ENCODE measurements around the gene SLC6A11.

SLC6A11 gene

DNA sequence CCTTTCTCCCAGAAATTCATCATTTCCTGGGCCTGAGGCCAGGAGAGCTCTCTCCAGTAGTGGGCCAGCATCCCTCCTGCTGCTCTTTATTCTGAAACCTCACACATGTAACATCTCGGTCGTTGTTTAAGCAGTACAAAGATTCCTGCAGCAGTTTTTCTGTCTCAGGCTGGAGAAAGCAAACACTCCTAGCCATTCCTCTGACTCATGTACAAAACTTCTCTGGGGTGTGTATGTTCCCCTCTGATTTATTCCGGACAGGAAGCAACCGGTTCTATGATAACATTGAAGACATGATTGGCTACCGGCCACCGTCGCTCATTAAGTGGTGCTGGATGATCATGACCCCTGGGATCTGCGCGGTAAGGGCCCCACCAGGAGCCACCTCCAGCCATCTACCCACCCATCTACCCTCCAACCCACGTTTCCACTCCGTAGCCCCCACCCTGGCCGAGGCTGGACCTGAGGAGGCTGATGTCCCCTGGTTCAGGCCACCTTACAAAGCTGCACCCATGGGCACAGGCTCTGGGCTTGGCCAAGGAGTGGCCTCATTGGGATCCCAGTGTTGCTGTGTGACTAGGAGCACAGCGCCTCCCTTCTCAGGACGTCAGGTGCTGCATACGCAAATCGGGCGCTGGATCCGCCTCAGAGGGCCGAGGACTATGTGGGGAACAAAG, 117.9 kb downstream of the SLC6A11 start:
- no peak for DNase-seq

DNA sequence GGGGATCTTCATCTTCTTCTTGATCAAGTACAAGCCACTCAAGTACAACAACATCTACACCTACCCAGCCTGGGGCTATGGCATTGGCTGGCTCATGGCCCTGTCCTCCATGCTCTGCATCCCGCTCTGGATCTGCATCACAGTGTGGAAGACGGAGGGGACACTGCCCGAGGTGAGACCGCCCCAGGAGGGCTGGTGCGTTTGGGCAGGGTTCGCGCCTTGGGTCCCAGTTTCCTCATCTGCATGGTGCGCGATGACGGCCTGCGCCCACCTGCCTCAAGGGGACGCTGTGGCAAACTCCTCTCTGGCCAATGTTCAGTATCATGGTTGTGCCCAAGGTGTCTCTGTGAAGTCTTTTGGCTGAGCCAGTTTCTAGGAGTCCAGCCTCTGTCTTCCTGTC, 119.0 kb downstream of the SLC6A11 start:
- DNase-seq, result no peak

DNA sequence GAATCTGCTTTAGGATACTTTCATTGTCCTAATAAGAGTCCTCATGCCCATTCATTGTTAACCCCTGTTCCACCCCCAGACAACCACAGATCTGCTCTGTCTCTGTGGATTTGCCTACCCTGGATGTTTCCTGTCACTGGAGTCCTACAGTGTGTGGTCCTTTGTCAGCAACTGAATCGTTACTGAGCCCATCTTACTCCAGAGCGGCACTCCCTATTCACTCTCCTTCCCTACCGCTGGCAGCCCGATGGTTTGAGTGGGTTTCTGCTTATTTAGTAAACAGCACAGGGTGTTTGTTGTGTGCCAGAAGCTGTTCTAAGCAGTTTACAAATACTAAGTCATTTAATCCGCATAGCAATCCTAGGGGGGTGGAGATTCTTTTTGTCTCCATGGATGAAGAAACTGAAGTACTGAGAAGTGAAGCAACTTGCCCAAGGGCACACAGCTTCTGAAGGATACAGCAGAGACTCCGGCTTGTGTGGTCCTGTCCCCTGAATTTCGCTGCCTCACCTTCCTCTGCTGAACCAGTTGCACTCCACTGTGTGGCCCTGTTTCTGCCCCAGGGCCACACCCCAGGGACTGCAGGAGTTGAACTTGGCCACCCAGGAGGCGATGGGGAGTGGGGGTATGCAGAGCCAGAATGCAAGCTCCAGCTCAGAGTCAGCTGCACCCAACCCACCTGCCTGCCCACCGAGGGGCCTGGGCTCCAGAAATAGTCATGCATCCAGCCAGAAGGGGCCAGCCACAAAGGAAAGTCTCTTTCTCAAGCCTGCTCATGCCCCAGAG, 120.0 kb downstream of the SLC6A11 start:
- no peak for DNase-seq

DNA sequence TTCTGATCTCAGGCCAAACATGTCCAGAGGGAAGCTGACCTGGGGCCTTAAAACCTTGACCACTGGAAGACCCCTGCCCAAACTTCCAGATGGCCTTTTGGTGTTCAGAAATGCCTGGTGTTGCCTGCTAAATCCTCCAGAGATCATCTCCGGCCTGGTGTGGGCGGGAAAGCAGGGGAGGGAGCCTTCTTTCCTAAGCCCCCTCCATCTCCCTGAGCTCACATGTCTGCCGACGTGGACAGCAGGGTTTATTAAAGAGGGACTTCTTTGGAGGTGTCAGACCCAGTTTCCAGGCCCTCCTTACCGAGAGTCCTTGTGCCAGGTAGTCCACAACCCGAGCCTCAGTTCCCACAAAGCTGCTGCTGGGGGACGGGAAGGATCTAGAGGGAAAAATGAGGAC, 120.7 kb downstream of the SLC6A11 start:
- DNase-seq, result no peak

DNA sequence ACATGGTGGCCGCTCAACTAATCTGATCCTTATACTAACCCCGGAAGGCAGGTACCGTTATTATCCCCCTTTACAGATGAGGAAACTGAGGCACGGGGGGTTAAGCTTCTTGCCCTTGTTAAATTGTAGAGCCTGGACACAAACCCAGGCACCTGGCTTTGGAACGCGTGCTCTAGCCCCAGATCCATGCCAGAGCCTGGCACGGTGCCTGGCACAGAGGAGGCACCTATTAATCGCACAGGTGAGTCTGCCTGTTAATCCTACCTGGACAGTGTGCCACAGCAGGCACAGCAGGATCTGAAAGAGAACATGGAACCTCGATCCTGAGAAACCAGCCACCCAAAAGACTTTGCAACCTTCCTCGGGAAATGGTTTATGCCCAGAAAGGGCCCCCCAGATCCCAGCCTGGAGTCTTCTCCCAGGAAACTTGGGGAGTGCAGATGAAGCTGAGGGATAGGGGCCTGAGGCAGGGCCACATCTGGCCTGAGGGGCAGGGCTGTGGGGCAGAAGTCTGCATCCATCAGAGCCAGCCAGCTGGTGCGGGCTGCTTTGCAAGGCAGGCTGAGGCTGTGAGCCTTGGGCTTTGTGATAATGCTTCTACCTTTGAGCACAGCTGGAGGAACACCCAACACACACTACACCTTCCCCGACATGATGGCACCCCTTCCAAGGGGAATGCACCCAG, 121.3 kb downstream of the SLC6A11 start:
- DNase-seq, result no peak

DNA sequence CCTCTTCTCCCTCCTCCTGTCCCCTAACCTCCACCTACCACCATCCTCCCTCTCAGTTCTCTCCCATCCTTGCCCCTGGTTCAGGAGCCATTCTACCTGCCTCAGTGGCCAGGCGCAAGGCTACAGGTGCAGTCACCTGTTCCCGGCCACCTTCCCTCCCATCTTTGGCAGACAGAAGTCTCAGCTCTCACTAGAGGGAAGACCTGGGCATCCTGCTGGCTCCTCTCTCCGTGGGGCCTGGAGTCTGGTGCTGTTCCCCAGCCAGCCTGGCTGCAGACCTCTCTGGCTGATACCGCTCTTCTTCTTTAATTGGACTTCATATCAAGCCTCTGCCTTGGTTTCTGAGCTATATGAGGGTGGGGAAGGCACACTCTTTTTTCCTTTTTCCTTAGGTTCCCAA, 123.5 kb downstream of the SLC6A11 start:
- no peak for DNase-seq

DNA sequence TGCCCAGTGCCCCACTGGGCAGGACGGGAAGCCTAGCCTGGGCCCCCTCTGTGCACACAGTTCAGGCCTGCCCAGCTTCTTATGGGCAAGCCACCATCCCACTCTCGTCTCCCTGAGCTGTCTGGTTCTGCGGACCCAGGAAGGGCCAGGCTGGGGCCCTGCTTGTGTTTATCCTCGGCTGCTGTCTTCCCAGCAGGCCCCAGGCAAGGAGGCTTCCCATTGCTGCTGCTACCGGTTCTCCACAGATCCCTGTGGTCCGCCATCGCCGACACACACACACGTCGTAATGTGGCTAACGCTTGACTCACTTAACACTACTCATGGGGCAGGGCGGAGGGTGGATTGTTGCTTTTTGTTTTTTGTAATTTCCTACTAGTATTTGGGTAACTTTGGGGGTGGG, 124.1 kb downstream of the SLC6A11 start:
- DNase-seq, result no peak

DNA sequence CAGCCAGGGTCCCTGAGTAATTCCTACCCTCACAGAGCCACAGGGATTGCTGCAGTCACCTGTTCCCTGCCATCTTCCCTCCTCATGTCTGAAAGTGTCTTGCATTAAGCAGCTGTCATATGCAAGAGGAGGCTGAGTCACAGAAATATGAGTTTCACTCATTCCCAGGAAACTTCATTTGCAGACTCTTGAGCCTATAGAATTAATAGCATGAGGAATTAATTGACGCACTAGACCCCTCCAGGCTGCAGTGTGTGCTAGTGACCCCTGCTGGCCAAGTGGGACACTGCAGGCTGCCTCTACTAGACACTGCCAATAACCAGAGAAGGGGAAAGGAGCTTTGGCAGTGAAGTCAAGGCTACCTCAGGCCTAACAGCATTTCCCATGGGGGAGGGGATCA, 125.9 kb downstream of the SLC6A11 start:
- no peak for DNase-seq

DNA sequence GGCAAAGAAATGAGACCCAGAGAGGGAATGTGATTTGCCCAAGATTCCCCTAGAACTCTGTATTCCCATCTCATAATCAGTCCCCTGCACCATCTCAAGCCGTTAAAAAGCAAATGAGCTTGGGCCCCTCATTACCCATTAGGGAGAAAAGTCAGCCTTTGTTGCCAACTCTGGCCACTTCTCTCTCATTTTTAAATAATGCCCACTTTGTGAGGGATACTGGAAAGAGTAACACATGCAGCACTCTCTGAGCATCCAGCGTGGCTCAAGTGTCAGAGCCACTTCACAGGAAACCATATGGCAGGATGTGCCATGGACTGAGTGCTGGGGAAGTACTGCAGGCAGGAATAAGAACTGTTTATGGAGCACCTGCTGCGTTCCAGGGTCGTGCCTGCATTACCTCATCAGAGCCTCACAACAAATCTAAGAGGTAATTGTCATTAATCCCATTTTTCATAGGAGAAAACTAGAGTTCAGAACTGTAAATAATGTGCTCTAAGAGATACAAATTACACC, 126.7 kb downstream of the SLC6A11 start:
- DNase-seq, result no peak

DNA sequence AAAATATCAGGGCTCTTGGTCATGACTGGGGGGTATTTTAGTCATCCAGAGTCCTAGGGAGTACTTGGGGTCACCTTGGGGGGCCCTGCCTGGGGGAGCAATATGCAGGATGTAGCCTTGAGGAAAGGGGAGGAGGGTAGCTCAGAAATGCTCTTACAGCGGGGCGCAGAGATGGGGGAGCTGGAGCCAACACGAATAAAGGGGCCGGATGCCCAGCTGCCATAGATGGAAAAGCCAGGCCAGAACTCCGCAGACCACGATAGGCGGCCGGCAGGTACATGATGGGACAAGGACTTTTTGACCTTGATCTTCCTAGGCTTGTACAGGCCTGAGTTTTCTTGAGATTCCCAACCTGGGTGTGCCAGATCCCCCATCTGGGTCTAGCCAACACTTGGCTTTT, 128.8 kb downstream of the SLC6A11 start:
- no peak for DNase-seq

DNA sequence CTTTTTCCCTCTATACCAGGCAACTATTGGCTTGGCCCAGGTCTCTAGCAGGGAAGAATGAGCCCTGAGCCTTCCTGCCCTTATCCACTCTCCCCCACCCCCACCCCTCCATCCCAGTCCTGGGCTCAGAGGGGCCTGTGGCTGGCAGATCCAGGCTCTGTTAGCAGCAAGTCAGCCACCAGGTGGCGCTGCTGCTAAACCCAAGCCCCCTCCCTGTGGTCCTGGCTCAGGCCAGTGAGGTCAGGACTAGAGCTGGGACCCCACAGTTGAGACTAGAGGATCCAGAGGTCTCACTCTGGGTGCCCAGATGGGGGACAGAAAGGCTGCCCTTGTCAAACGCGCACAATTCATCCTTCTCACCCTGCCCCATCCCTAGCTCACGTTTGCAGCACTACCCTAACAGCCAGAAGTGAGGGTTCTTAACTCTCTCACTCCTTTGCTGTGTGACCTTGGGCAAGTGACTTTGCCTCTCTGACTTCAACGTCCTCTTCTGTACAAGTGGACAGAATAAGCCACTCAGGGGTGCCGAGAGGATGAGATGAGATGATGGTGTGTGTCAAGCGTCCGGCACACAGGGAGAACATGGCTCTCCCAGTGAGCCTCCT, 129.8 kb downstream of the SLC6A11 start:
- peak; percentile 26 for DNase-seq

DNA sequence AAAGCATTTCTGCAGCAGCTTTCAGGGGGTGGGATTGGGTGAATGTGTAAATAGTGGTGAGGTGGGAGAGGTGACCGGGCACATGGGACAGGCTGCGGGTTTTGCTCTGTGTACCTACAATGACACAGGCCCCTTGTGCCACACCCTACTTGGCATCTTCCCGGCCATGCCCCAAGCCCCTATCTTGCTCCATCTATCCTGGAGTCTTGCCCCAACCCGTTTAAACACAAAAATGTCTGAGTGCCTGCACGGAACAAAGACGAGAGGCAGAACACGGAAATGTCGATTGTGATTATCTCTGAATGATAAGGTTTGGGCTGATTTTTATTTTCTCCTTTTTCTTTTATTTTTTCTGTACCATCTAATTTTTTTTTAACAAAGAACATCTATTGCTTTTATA, 130.5 kb downstream of the SLC6A11 start:
- DNase-seq, result no peak

DNA sequence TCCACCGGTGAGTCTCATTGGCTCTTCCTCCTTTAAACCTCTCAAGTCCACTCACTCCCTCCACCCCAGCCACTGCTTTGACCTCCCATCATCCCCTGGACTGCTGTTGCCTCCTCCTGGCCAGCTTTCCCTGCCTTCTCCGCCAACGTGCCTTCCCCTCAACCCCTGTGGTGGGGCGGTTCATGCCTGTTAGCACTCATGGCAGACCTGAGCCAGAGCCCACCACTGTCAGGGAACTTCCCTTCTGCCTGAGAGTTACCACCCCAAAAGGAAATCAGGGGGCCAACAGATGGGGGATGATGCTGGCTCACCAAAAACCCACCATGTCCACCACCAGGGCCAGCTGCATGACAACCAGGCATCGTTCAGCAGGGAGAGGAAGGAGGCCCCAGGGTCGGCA, 132.3 kb downstream of the SLC6A11 start:
- no peak for DNase-seq

DNA sequence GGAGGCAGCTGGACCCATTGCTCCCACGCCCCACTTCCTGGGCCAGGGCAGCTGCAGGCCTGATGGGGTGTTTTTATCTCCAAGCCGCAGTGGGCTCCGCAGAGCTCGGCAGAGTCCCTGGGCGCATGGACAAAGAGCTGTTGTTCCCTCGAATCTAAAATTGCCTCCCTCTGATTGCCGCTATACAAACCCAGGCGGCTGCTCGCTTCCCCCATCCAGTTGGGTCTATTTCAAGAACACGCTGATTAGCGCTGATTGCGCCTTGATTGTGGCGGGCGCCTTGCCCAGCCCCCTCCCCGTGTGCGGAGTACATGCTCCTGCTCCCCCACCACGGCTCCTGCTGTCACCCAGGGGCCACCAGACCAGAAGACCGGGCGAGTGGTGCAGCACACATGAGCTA, 133.2 kb downstream of the SLC6A11 start:
- no peak for DNase-seq

DNA sequence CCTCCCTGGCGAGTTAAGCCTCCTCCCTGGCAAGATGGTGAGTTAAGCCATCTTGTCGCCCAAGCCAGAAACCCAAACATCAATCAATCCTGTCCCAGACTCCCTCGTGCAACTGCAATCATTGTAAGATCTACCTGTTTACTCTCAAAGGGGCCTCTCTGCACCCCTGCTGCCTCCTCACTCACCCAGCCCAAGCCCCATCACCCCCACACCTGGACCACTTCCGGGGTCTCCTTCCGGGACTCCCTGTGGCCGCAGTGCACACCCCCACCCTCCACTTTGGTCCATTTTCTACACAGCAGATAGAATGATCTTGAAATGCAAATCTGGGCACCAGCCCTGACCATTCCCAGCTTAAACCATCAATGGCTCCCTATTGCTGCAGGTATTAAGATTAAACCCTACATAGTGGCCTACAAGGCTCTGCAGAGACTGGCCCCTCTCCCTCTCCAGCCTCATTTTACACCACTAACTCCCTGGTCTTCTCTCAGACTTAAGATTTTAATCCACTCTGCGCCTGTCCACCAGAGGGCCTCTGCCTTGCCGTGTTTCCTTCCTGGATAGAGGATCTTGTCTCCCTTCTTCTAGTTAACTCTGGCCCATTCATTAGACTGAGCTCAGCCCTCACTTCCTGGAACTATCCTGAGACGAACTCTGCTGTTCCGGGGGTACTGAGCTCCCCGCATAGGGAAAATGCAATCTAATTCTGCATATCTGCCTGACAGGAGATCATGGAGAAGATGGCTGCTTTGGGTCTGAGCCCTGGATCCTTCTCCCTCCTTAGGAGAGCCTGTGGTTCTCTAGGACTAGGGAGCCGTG, 134.7 kb downstream of the SLC6A11 start:
- DNase-seq, result no peak

DNA sequence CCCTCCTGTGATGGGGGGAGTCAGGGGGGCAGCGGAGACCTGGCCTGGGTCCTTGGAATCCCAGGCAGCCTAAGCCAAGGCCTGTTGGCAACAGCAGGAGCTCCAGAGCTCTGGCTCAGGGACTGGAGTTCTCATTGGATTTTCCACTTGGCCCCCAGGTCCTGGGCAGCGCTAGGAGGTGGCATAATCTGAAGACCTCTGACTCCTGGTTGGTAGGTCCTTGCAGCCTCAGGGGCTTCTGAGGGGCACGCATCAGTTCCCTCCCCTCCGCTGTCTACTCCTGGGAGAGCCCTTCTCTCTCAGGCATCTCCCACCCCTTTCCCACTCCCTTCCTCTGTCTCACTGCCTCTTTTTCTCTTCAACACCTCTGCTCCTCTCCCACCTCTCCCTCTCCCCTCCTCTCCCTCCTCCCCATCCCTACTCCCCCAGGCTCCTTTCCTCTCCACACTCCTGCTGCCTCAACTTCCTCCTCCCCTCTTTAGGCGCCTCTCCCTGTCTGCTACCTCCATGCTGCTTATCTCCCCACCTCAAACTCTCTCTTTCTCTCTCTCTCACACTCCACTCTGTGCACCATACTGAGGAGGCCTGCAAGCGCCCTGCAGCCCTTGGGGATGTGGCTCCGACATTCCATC, 135.4 kb downstream of the SLC6A11 start:
- no peak for DNase-seq

DNA sequence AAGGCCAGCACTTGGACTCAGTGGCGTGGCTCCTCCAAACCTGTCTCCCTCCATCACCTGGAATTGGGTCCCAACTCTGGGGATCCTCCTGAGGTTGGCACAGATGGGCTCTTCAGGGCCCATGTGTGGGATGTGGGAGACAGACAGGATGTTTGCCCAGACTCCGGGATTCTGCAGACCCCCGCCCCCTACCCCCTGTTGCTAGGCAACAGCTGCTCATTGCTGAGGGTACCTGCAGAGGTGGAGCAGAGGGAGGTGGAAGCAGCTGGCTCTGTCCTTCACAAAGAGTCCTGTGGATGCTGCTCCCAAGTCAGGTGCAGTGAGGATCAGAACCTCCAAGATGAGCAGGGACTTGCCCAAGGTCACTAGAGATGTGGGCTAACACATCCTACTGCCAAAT, 136.5 kb downstream of the SLC6A11 start:
- no peak for DNase-seq

DNA sequence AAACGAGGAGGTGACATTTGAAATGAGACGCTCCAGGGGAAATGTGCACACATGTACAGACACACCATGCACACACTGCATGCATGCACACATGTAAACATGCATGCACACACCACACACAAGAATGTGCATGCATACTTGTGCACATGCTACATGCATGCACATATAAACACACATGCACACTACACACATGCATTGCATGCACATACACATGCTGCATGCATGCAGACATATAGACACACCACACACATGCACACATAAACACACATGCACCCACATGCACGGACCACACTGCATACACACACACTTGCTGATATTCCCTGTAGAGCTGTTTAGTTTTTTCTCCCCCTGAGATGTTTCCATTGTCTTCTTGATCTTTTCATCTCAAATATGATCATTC, 138.7 kb downstream of the SLC6A11 start:
- DNase-seq, result no peak

DNA sequence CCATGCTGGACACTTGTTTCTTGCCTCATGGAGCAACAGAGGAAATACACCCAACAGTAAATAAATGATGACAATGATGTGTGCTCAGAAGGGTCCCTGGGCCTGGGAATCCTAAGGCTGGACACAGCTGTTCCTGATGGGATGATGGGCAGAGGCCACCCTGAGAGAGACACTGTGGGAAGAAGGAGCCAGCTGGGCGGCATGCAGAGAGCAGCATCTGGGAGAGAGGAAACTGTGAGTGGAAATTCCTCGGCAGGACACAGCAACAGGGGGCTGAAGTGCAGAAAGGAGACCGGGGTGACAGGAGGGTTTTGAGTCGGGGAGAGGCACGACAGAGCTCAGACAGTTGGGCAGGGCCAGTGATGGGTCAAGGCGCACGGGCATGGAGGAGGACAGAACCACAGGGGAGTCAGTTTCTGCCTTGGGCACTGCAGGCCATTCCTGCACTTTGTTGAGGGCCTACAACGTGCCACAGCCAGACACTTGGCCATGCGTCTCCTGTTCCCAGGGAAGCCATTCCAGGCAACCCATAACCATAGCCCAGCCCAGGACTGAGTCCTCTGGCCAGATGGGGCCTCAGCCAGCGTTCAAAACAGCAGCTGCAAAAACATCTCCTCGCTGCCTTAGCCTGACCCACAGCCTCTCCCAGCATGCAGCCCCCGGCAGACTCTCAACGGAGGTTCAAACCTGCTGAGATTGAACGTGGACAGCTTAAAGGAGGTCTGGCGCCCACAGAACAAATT, 139.9 kb downstream of the SLC6A11 start:
- no peak for DNase-seq

DNA sequence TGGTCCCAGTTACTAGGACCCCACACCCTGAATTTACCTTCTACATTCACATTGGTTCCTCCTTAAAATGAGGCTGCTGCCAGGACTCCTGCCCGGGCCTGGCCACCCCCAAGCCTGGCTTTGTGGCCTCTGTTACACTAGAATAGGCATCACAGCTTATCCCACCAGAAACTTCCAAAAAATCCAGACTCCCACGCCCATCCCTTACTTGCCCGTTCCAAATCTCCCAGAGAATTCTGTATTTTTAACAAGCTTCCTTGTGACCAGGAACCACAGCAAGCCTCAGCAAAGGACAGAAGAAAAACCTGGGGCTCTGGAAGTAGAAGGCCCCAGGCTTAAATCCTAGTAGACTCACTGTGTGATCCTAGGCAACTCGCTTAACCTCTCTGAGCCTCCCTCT, 140.5 kb downstream of the SLC6A11 start:
- no peak for DNase-seq

DNA sequence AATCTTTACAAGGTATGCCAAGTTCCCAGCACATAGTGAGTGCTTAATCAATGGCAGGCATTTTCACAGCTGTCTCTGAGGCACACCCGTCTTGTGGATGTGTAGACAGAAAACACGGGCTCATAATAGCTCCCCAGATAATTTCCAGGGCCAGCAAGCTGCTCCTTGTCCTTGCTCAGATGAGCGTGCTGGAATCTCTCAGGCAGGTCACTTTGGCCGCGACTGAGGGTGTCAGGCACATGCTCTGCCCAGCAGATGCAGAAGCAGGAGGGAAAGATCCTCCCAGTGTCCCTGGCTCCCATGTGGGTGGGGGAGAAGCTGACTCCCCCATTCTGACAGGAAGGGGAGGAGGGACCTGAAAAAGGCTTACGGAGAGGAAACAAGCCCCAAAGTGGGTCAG, 141.0 kb downstream of the SLC6A11 start:
- DNase-seq, result no peak
